H4 (cell line): Measurements from ENCODE around the gene CDK14. TPM values are rescaled to one million over a fixed set of nuclear protein-coding genes. Genes with fewer than 3 reads are reported as not detected.

ENCODE experiments used
- DNase-seq: peaks from one replicate; pipeline ENCODE4 v3.0.0-alpha.2; 2015; ENCODE audit warnings: low spot score
- total RNA-seq: library from RNA; depleted of rRNA; stranded (reverse); fragments of >200 nt; shearing (Covaris generic); gene quantifications from 2 replicates; pipeline ENCODE4 v1.2.3, GENCODE V29; 2014; rRNA removed

The CDK14 gene
- 9.9 and 14.0 TPM in 2 replicates for total RNA-seq

GRCh38 chr7:90595801-90596670, at the start of gene CDK14:
Gene CDK14, plus strand, starts transcription at chr7:90596321. Its CDS starts 307 bp downstream, at chr7:90596628.
- DNase-seq = peak; percentile 49

- DNase-seq = peak; percentile 23
Observed at GRCh38 chr7:90551036-90551435, 45.1 kb upstream of the CDK14 start.

- no peak for DNase-seq
Observed at GRCh38 chr7:90552521-90552920, 43.6 kb upstream of the CDK14 start.

- no peak for DNase-seq
Observed at GRCh38 chr7:90560730-90561129, 35.4 kb upstream of the CDK14 start.

GRCh38 chr7:90563286-90563685, 32.8 kb upstream of the CDK14 start:
- DNase-seq = no peak

- no peak for DNase-seq
Observed at GRCh38 chr7:90564455-90564854, 31.7 kb upstream of the CDK14 start.

DNA sequence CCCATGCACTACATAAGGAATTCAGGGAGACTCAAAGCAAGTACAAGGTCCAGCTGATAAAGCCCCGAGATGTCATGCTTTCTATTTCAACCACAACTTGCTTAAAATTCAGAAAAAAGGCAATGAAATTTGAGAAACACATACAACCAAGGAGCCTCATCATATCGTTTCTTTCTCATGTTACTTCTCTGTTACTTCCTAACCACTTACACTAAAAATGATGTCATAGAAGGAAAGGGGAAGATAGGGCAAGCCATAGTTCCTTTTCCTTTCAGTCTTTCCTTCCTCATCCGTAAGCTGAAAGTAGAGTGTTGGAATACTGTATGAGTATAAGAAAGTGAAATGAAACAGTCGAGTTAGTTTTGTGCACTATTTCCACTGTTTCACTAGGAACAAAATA, 27.9 kb upstream of the CDK14 start:
- no peak for DNase-seq

GRCh38 chr7:90569368-90569767, 26.8 kb upstream of the CDK14 start:
- no peak for DNase-seq

DNA sequence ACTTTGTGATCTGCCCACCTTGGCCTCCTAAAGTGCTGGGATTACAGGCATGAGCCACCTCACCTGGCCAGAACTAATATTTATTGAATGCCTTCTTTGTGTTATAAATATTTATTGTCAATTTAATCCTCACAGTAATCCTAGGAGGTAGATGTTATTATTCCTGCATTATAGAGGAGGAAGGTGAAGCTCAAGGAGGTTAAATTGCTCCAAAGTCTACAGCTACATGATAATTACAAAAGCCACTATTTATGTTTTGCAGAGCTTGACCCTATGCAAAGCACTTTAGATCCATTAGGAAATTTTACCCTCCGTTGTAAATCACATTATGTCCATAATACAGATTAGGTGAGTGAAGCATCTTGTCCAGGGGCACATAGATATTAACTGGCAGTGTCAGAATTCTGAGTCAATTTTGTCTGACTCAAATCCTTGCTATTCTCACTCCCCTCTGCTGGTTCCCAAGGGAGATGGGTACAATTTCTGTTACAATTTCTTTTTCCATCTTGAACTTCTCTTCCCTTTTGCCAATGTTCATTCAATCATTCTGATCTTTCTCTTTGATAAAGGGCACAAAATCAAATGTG, 25.7 kb upstream of the CDK14 start:
- DNase-seq = no peak

DNA sequence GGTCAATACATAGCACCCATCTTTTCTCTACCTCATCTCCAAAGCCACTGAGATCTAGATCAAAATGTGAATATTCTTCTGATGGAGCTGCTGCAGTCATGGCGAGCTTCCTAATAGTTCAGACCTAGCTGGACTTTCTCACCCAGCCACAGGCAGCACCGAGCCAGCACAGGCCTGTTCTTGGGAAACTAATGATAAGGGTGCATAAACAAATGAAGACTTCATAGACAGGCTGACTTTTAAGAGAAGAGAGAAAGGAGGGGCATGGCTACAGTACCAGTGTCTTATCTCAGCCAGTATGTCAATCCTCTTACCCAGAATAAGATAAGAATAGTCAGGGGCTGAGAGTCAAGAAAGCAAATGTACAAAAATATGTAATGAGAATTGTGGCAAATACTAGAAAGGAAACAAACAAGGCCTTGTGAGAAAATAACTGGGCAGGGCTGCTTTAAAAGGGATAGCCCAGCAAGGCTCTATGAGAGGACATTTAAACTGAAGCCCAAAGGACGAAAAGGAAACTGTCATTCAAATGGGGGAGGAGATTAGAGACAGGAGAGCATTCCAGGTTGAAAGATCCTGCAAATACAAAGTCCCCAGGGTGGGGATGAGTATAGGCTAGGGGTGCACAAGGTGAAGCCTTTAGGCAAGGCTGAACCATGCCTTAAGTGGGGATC, 21.8 kb upstream of the CDK14 start:
- no peak for DNase-seq

DNA sequence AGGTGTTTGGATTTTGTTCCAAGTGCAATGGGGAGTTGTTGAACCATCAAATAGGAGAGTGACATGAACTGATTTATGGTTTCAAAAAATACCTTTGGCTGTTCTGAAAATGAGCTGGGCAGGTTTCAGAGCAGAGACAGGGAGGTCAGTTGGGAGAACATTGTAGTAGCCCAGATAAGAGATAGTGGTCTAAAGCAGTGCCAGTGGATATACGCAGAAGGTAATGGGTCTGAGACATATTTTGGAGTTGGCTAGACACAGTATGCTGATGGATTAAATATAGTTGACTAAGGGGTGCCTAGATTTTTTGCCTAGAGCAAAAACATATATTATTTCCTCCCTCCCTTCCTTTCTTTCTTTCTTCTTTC, 21.3 kb upstream of the CDK14 start:
- DNase-seq = no peak

DNA sequence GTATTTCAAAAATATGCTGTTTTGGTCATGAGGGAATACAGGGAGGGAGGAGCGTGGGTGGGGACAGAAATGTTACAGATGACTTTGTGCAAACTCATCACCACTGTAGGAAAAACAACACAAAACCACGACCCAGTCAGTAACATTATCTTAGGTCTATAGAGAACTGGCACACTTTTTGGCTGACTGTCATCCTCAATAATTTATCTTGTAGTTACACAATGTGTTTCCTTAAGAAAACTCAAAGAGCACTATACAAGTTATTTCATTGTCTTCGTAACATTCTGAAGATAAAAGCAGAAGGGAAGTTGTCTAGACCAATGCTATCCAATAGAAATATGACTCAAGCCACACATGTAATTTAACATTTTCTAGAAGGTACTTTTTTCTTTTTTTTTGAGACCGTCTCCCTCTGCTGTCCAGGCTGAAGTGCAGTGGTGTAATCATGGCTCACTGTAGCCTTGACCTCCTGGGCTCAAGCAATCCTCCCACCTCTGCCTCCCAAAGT, 16.9 kb upstream of the CDK14 start:
- DNase-seq = peak; percentile 44

DNA sequence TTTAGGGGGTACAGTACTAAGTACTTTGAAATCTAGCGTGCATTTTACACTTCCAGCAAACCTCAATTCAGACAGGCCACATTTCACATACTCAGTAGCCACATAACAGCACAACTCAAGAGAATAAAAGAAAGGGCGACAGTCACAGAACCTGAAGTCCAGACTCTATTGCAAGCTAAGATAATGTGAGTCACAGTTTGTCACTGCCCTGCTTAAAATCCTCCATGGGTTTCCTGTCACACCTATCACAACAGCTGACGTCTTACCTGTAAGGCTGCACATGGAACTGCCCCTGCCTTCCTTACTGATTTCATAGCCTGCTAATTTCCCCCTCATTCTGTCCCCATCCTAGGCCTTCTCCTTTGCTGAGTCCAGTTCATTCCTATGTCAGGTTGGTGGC, 16.1 kb upstream of the CDK14 start:
- no peak for DNase-seq

DNA sequence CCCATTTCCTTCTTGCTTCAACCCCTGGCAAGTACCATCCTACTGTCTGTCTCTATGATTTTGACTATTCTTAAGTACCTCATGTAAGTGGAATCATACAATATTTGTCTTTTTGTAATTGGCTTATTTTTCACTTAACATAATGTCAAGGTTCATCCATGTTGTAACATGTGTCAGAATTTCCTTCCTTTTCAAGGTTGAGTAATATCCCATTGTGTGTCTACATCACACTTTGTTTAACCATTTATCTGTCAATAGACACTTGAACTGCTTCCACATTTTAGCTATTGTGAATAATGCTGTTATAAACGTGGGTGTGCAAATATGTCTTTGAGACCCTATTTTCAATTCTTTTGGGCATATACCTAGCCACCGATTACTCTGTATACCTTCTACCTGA, 14.0 kb upstream of the CDK14 start:
- no peak for DNase-seq

- DNase-seq = no peak
Observed at GRCh38 chr7:90584378-90584777, 11.7 kb upstream of the CDK14 start.

DNA sequence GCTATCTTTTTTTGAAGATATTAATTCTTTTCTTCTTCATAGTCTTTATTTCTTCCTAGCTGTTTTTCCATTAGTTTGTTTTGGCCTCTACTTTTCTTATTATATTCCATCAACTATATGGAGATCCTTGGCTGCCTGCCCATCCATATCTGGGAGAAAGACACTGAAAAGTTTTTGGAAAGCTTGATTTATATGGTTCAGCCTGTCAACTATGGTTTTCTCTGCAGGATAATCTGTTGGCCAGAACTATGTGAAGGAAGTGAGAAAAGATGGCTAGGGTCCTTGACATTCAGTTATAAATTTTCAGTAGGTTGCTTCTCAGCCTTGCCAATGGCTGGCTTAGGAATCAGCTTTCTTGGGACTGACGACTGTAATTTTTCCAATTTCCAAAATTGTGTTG, 10.0 kb upstream of the CDK14 start:
- no peak for DNase-seq

DNA sequence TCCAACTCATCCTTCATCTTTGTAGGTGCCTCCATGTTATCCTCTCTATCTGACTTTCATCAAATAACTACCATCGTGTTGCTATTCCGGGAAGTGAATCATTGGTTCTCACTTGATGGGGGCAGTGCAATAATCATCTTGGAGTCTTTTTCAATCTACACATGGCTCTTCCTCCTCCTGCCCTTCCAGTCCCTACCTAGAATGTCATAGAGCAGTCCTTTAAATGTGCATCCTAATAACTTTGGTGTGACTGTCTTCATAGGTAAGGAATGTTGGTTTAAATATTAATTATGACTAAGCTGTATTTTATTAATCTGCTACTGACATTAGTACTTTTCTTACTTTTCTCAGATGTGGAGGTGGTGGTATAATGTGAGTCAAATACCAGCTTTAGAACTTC, 8.4 kb upstream of the CDK14 start:
- DNase-seq = no peak

DNA sequence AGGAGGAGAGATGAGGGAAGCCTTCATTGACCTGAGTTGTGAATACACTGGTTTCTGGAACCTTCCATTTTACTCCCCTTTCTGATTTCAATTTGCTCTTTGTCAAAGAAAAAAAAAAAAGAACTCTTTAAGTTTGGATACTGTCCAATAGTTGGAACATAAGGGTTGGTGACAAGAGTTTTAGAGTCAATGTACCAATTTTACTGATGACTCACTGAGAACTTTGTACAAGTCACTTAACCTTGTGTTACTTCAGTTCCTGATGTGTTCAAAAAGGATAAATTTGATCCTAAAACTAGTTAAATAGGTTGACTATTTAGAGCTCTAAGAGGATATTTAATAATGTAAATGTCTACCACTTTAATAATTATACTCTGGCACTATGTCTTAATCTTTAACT, 4.1 kb upstream of the CDK14 start:
- DNase-seq = no peak

- DNase-seq = no peak
Observed at GRCh38 chr7:90593205-90593604, 2.9 kb upstream of the CDK14 start.

GRCh38 chr7:90594751-90595317, 1.3 kb upstream of the CDK14 start:
- peak; percentile 79 for DNase-seq

- peak; percentile 21 for DNase-seq
Observed at GRCh38 chr7:90595342-90595800, 750 bp upstream of the CDK14 start.
